Keratinocyte (primary cell): Measurements from ENCODE around the gene HYAL3. TPM values are rescaled to one million over a fixed set of nuclear protein-coding genes. Genes with fewer than 3 reads are reported as not detected.

ENCODE experiments used
- DNase-seq: peaks from one replicate; pipeline ENCODE4 v3.0.0-alpha.2; 2011; ENCODE audit warnings: low read depth, missing footprints, low spot score
- FAIRE-seq: peaks from 2 replicates; lab custom pipeline; 2011; peaks lifted over from hg19 to GRCh38; lab: Jason Lieb, UNC
- H2AFZ ChIP-seq: 2 replicates; pipeline ENCODE4 v1.6.0; 2012; ENCODE audit warnings: low read length, control low read depth, inconsistent platforms; ENCODE audit not compliant: control insufficient read depth
- H3K27ac ChIP-seq: 2 replicates; pipeline ENCODE4 v1.5.1; 2011; ENCODE audit warnings: low read length; ENCODE audit not compliant: control insufficient read depth, insufficient read depth
- H3K27me3 ChIP-seq: 3 replicates; pipeline ENCODE4 v1.6.0; 2011; ENCODE audit warnings: low read length; ENCODE audit not compliant: control insufficient read depth, insufficient read depth; ENCODE audit errors: extremely low read depth
- H3K36me3 ChIP-seq, 2 experiments: 2 replicates in 1 of 2; 3 replicates in 1 of 2; pipeline ENCODE4 v1.5.1; 2011; ENCODE audit warnings: low read length in 2 of 2, mild to moderate bottlenecking in 1 of 2; ENCODE audit not compliant: control insufficient read depth in 2 of 2, insufficient read depth in 2 of 2; ENCODE audit errors: extremely low read depth in 1 of 2
- H3K4me1 ChIP-seq: 3 replicates; pipeline ENCODE4 v1.5.1; 2011; ENCODE audit warnings: low read length; ENCODE audit not compliant: control insufficient read depth, insufficient read depth; ENCODE audit errors: extremely low read depth
- H3K4me2 ChIP-seq: 3 replicates; pipeline ENCODE4 v1.6.0; 2011; ENCODE audit warnings: low read depth, low read length; ENCODE audit not compliant: control insufficient read depth, insufficient read depth; ENCODE audit errors: extremely low read depth
- H3K4me3 ChIP-seq, 3 experiments: fragments of 200-600 bp in 1 of 3; sonication (generic) in 1 of 3; 2 replicates in 2 of 3; 3 replicates in 1 of 3; pipeline ENCODE4 v1.5.1; 2011 to 2016; ENCODE audit warnings: low read length in 3 of 3, mild to moderate bottlenecking in 3 of 3, control low read depth in 2 of 3, inconsistent platforms in 1 of 3, low read depth in 1 of 3, mixed read lengths in 1 of 3, mixed run types in 1 of 3, moderate library complexity in 1 of 3; ENCODE audit not compliant: control insufficient read depth in 2 of 3, insufficient read depth in 2 of 3; ENCODE audit errors: extremely low read depth in 1 of 3
- H3K79me2 ChIP-seq: 2 replicates; pipeline ENCODE4 v1.6.0; 2012; ENCODE audit warnings: low read length; ENCODE audit not compliant: control insufficient read depth, insufficient read depth
- H3K9ac ChIP-seq: 3 replicates; pipeline ENCODE4 v1.6.0; 2011; ENCODE audit warnings: low read length; ENCODE audit not compliant: control insufficient read depth, insufficient read depth; ENCODE audit errors: extremely low read depth
- H3K9me1 ChIP-seq: 3 replicates; pipeline ENCODE4 v1.6.0; 2011; ENCODE audit warnings: low read length; ENCODE audit not compliant: control insufficient read depth, insufficient read depth; ENCODE audit errors: extremely low read depth
- H3K9me3 ChIP-seq: 2 replicates; pipeline ENCODE4 v1.5.1; 2012; ENCODE audit warnings: low read depth, low read length; ENCODE audit not compliant: control insufficient read depth
- H4K20me1 ChIP-seq: 3 replicates; pipeline ENCODE4 v1.6.0; 2011; ENCODE audit warnings: low read length; ENCODE audit not compliant: control insufficient read depth, insufficient read depth; ENCODE audit errors: extremely low read depth
- CTCF ChIP-seq, 3 experiments: IDR thresholded peaks in 1 of 3; conservative IDR thresholded peaks in 1 of 3; optimal IDR thresholded peaks in 1 of 3; 2 replicates in 2 of 3; 3 replicates in 1 of 3; pipeline versions ENCODE3 to v1.5.1; 2011; ENCODE audit warnings: low read length in 3 of 3, mild to moderate bottlenecking in 3 of 3, moderate library complexity in 2 of 3, control low read depth in 1 of 3, inconsistent platforms in 1 of 3; ENCODE audit not compliant: insufficient read depth in 2 of 3; ENCODE audit errors: extremely low read depth in 1 of 3
- EZH2 ChIP-seq: IDR thresholded peaks from one replicate; pipeline ENCODE4 v1.6.1; 2012; ENCODE audit warnings: inconsistent platforms, mild to moderate bottlenecking, low read length, moderate library complexity
- dilution Hi-C: fragments of 300-500 bp; cut with MboI; formaldehyde crosslinking; loops from one replicate; pipeline ENCODE4 v1.7.0; 2020; ENCODE audit warnings: low sequenced_read_pairs; ENCODE audit not compliant: extremely low pct_ligation_motif_present
- polyA plus RNA-seq, 5 experiments: library from polyadenylated mRNA; depleted of rRNA in 3 of 5; stranded (reverse) in 3 of 5; stranded (forward) in 1 of 5; unstranded in 1 of 5; fragments of >200 nt; gene quantifications; 1 replicate in 1 of 5; 2 replicates in 3 of 5; 3 replicates in 1 of 5; pipeline versions ENCODE4 v1.2.1 to v1.2.3, GENCODE V29; 2011 to 2012; ENCODE audit warnings: missing spikeins in 2 of 5, low read depth in 1 of 5, low replicate concordance in 1 of 5

HYAL3 gene
- polyA plus RNA-seq, 1 donor (not counting 4 experiments of a cell fraction or from before 2014, with no cell fraction given): 6.6 TPM

GRCh38 chr3:50340147-50340447, 40.9 kb upstream of the HYAL3 start:
- Histone ChIP-seq H3K9me3 (no peaks in the 10 kb centered on the region), H3K9ac (peak overlapping the region; percentile 71), H3K79me2 (peaks cover 24% of the 10 kb centered on the region), H3K4me3 (peak overlapping the region; percentile 44 to 74 (median 69)), H3K9me1 (no peaks in the 10 kb centered on the region), H3K4me2 (peak overlapping the region; percentile 92), H3K36me3 (no peaks in the 10 kb centered on the region), H4K20me1 (no peaks in the 10 kb centered on the region), H2AFZ (peak overlapping the region; percentile 82), H3K4me1 (peaks cover 41% of the 10 kb centered on the region), H3K27me3 (no peaks in the 10 kb centered on the region), H3K27ac (peak overlapping the region; percentile 61)
- DNase-seq (no peak), FAIRE-seq (no peak)
- TF ChIP-seq CTCF (optimal IDR thresholded peaks at IDR 0.05 in 1 of 3, IDR thresholded peaks at IDR 0.05 in 1 of 3, conservative IDR thresholded peaks at IDR 0.05 in 1 of 3; ENCODE audit: extremely low read depth in 1 of 3, insufficient read depth in 2 of 3, low read length in 3 of 3) (no peak), EZH2 (no peak)
- dilution Hi-C loops: no loop called here

- peak overlapping the region; percentile 61 for H3K27ac ChIP-seq
- H3K9me3 ChIP-seq: no peaks in the 10 kb centered on the region
- H2AFZ ChIP-seq: no peak overlapping the region
- peak overlapping the region; percentile 92 for H3K4me2 ChIP-seq
- H3K79me2 ChIP-seq: peaks cover 29% of the 10 kb centered on the region
- peak overlapping the region; percentile 71 for H3K9ac ChIP-seq
- dilution Hi-C loops: no loop called here
- no peaks in the 10 kb centered on the region for H3K9me1 ChIP-seq
- peak overlapping the region; percentile 44 to 74 (median 69) for H3K4me3 ChIP-seq
- FAIRE-seq (peak; percentile 5), DNase-seq (no peak)
- no peaks in the 10 kb centered on the region for H4K20me1 ChIP-seq
- H3K36me3 ChIP-seq: peaks cover 1% of the 10 kb centered on the region in 2 experiments
- H3K27me3 ChIP-seq: no peaks in the 10 kb centered on the region
- TF ChIP-seq EZH2: no peak
- no peak for TF ChIP-seq CTCF (optimal IDR thresholded peaks at IDR 0.05 in 1 of 3, IDR thresholded peaks at IDR 0.05 in 1 of 3, conservative IDR thresholded peaks at IDR 0.05 in 1 of 3; ENCODE audit: extremely low read depth in 1 of 3, insufficient read depth in 2 of 3, low read length in 3 of 3)
- H3K4me1 ChIP-seq: peaks cover 46% of the 10 kb centered on the region
Measured at GRCh38 chr3:50339485-50340146, 40.4 kb upstream of the HYAL3 start.
